WTC11 (cell line): ENCODE results near the gene KCTD11. TPM values are rescaled to one million over a fixed set of nuclear protein-coding genes. Genes with fewer than 3 reads are reported as not detected.

Experiments
- ATAC-seq: fragments of 200-7000 bp; cut with Tn5 transposase; 2 replicates; pipeline ENCODE4 v1.10.0; 2021; ENCODE audit warnings: mild to moderate bottlenecking, moderate library complexity
- CTCF ChIA-PET: fragments of 300-600 bp; sonication (Branson Sonifier 250); formaldehyde crosslinking; loops from one replicate; lab custom pipeline; 2021; ENCODE audit warnings: antibody characterized with exemption; lab: Charles Lee
- POLR2A ChIA-PET: fragments of 350-600 bp; sonication (Branson Sonifier 250); formaldehyde crosslinking; loops from one replicate; lab custom pipeline; 2021; ENCODE audit warnings: antibody characterized with exemption; lab: Charles Lee
- DNase-seq: peaks from one replicate; pipeline ENCODE4 v3.0.0; 2021; ENCODE audit warnings: low spot score
- H3K27ac Mint-ChIP-seq: 2 replicates; pipeline ENCODE4 v1.8.0; 2021; ENCODE audit warnings: mixed read lengths
- H3K27me3 Mint-ChIP-seq: 2 replicates; pipeline ENCODE4 v1.8.0; 2021; ENCODE audit warnings: low read depth, mild to moderate bottlenecking, moderate library complexity, mixed read lengths
- H3K36me3 Mint-ChIP-seq: 2 replicates; pipeline ENCODE4 v1.8.0; 2021; ENCODE audit warnings: mixed read lengths
- H3K4me1 Mint-ChIP-seq: 2 replicates; pipeline ENCODE4 v1.8.0; 2022; ENCODE audit warnings: mixed read lengths
- H3K4me3 Mint-ChIP-seq: 2 replicates; pipeline ENCODE4 v1.8.0; 2021; ENCODE audit warnings: mild to moderate bottlenecking, moderate library complexity, mixed read lengths
- H3K9me3 Mint-ChIP-seq: 2 replicates; pipeline ENCODE4 v1.8.0; 2021; ENCODE audit warnings: mixed read lengths
- AFF4 ChIP-seq: sonication (generic); formaldehyde crosslinking; IDR thresholded peaks from 2 replicates; pipeline ENCODE4 v1.8.1; 2023; ENCODE audit warnings: mild to moderate bottlenecking, missing genetic modification reagents, borderline replicate concordance
- AR ChIP-seq: fragments of 250-450 bp; sonication (Bioruptor Pico); IDR thresholded peaks from 2 replicates; pipeline ENCODE4 v1.9.0; 2021; ENCODE audit warnings: mild to moderate bottlenecking
- ATF6 ChIP-seq: sonication (generic); formaldehyde crosslinking; IDR thresholded peaks from 2 replicates; pipeline ENCODE4 v1.8.1; 2023; ENCODE audit warnings: mild to moderate bottlenecking, missing genetic modification reagents
- CBFB ChIP-seq: sonication (generic); formaldehyde crosslinking; IDR thresholded peaks from 2 replicates; pipeline ENCODE4 v1.8.1; 2022; ENCODE audit warnings: mild to moderate bottlenecking, low read depth, missing genetic modification reagents
- CTCF ChIP-seq: fragments of 200-600 bp; IDR thresholded peaks from 2 replicates; pipeline ENCODE4 v1.8.0; 2022; ENCODE audit warnings: antibody characterized with exemption
- FOXJ3 ChIP-seq: sonication (generic); formaldehyde crosslinking; IDR thresholded peaks from 2 replicates; pipeline ENCODE4 v1.9.0; 2021; ENCODE audit warnings: missing genetic modification reagents, mild to moderate bottlenecking, borderline replicate concordance
- FOXK1 ChIP-seq: sonication (generic); formaldehyde crosslinking; IDR thresholded peaks from 2 replicates; pipeline ENCODE4 v1.8.0; 2022; ENCODE audit warnings: mild to moderate bottlenecking, moderate library complexity, missing genetic modification reagents
- GRHL2 ChIP-seq: fragments of 250-450 bp; sonication (Bioruptor Pico); IDR thresholded peaks from 2 replicates; pipeline ENCODE4 v1.8.0; 2022; ENCODE audit warnings: mild to moderate bottlenecking, moderate library complexity; ENCODE audit not compliant: insufficient replicate concordance, severe bottlenecking
- MXD4 ChIP-seq: fragments of 250-450 bp; sonication (Bioruptor Pico); IDR thresholded peaks from 2 replicates; pipeline ENCODE4 v1.8.0; 2021; ENCODE audit warnings: mild to moderate bottlenecking, moderate library complexity, borderline replicate concordance
- NFATC4 ChIP-seq: fragments of 250-450 bp; sonication (Bioruptor Pico); IDR thresholded peaks from 2 replicates; pipeline ENCODE4 v1.9.0; 2021; ENCODE audit warnings: mild to moderate bottlenecking
- PRDM15 ChIP-seq: sonication (generic); formaldehyde crosslinking; IDR thresholded peaks from 2 replicates; pipeline ENCODE4 v1.8.0; 2022; ENCODE audit warnings: missing genetic modification reagents
- PREB ChIP-seq: sonication (generic); formaldehyde crosslinking; IDR thresholded peaks from 2 replicates; pipeline ENCODE4 v1.8.1; 2022; ENCODE audit warnings: mild to moderate bottlenecking, missing genetic modification reagents, moderate library complexity, borderline replicate concordance
- PRRX2 ChIP-seq: fragments of 250-450 bp; sonication (Bioruptor Pico); IDR thresholded peaks from 2 replicates; pipeline ENCODE4 v1.8.0; 2021; ENCODE audit warnings: mild to moderate bottlenecking
- TP53 ChIP-seq: sonication (generic); formaldehyde crosslinking; IDR thresholded peaks from 2 replicates; pipeline ENCODE4 v1.8.1; 2023; ENCODE audit warnings: mild to moderate bottlenecking, missing genetic modification reagents
- USF2 ChIP-seq: sonication (generic); formaldehyde crosslinking; IDR thresholded peaks from 2 replicates; pipeline ENCODE4 v1.8.1; 2023; ENCODE audit warnings: mild to moderate bottlenecking, missing genetic modification reagents, moderate library complexity
- ZBTB43 ChIP-seq: sonication (generic); formaldehyde crosslinking; IDR thresholded peaks from 2 replicates; pipeline ENCODE4 v1.8.1; 2023; ENCODE audit warnings: mild to moderate bottlenecking, missing genetic modification reagents
- ZMAT4 ChIP-seq: fragments of 250-450 bp; sonication (Bioruptor Pico); IDR thresholded peaks from 2 replicates; pipeline ENCODE4 v1.9.0; 2021; ENCODE audit warnings: mild to moderate bottlenecking
- total RNA-seq: library from RNA; stranded (reverse); gene quantifications from 3 replicates; pipeline ENCODE4 v1.2.3, GENCODE V29; 2021

KCTD11 gene
- total RNA-seq, 1 experiment from 2014 or later, result 8.1 TPM

- TF ChIP-seq USF2 (CRISPR knock-in tag) (0 out of 2 replicates have a peak, but pooled peaks have one; percentile 19), AFF4 (CRISPR knock-in tag) (no peak), FOXK1 (CRISPR knock-in tag) (peak; percentile 30; the same call in 1 of the 2 replicates), TP53 (CRISPR knock-in tag) (no peak), FOXJ3 (CRISPR knock-in tag) (no peak), CTCF (peak; percentile 94), PRDM15 (CRISPR knock-in tag) (no peak), PRRX2 (0 out of 2 replicates have a peak, but pooled peaks have one; percentile 65), ZBTB43 (CRISPR knock-in tag) (no peak)
Observed at GRCh38 chr17:7356072-7356549, 4.1 kb downstream of the KCTD11 start (continued).

GRCh38 chr17:7356756-7357155 lies 4.8 kb downstream of the KCTD11 start:
- H3K36me3 Mint-ChIP-seq, result no peaks in the 10 kb centered on the region
- H3K27me3 Mint-ChIP-seq, result peaks cover 7% of the 10 kb centered on the region
- ATAC-seq (no peak), DNase-seq (no peak)
- peak overlapping the region; percentile 44; the same call in 1 of the 2 replicates for H3K4me3 Mint-ChIP-seq
- H3K27ac Mint-ChIP-seq, result no peak overlapping the region
- ChIA-PET CTCF (interaction anchor here (0.8 to 6.6 kb wide), 32 partner anchors 9 to 286 kb away, joined by 3 to 69 read pairs (median 5); partner anchors contain the start of genes CHRNB1, NEURL4, PLSCR3 and SENP3), POLR2A (interaction anchor here (1.5 kb wide), 1 partner anchor 48 kb away, joined by 7 read pairs; the partner anchor contains the start of gene TMEM256)
- peaks cover 22% of the 10 kb centered on the region for H3K4me1 Mint-ChIP-seq
- no peaks in the 10 kb centered on the region for H3K9me3 Mint-ChIP-seq
- TF ChIP-seq CBFB (CRISPR knock-in tag) (no peak), GRHL2 (CRISPR knock-in tag) (no peak), MXD4 (CRISPR knock-in tag) (no peak), NFATC4 (no peak), PREB (CRISPR knock-in tag) (no peak), ATF6 (CRISPR knock-in tag) (no peak), ZMAT4 (CRISPR knock-in tag) (no peak), AR (CRISPR knock-in tag) (no peak)
